ENCODE measurements around the gene MAGEA9. TPM values are rescaled to one million over a fixed set of nuclear protein-coding genes. Genes with fewer than 3 reads are reported as not detected.

The MAGEA9 gene
- not detected in 2 replicates for total RNA-seq

GRCh38 chrX:149781727-149782126 lies at the start of gene MAGEA9:
Gene MAGEA9, plus strand, starts transcription at chrX:149781930. Its CDS starts 4,281 bp downstream, at chrX:149786211.

GRCh38 chrX:149773768-149774167 lies 8.0 kb upstream of the MAGEA9 start, which contains the start of gene HSFX1:
Gene HSFX1, plus strand, starts transcription at chrX:149774068. Its CDS starts 614 bp downstream, at chrX:149774682.

Other genes starting within 250 kb of the MAGEA9 start
- gene EOLA1, start 240.9 kb upstream of the MAGEA9 start, total RNA-seq, result 7.1 and 11.4 TPM in 2 replicates
- gene HSFX3, start 232.0 kb upstream of the MAGEA9 start, total RNA-seq, result not detected in 2 replicates
- not detected in 2 replicates for gene MAGEA9B, start 194.5 kb upstream of the MAGEA9 start, total RNA-seq
- gene HSFX2, start 186.6 kb upstream of the MAGEA9 start, total RNA-seq, result not detected in 2 replicates
- gene TMEM185A, start 150.1 kb upstream of the MAGEA9 start, total RNA-seq, result 8.1 and 8.5 TPM in 2 replicates
- not detected in 2 replicates for gene MAGEA11, start 69.9 kb upstream of the MAGEA9 start, total RNA-seq
- gene HSFX1, start 7.9 kb upstream of the MAGEA9 start, total RNA-seq, result 0.08 TPM in 2 replicates
- not detected in 2 replicates for gene MAGEA8, start 99.3 kb downstream of the MAGEA9 start, total RNA-seq
- gene HSFX4, start 147.6 kb downstream of the MAGEA9 start, total RNA-seq, result not detected in 2 replicates
- 26.6 and 39.3 TPM in 2 replicates for gene EOLA2, start 156.6 kb downstream of the MAGEA9 start, total RNA-seq

Measured in hair follicular keratinocyte (primary cell).